Fibroblast of the aortic adventitia (primary cell): ENCODE measurements around the gene NR2E3. TPM values are rescaled to one million over a fixed set of nuclear protein-coding genes. Genes with fewer than 3 reads are reported as not detected.
"Not testable (repeated sequence)": the region's sequence is repeated elsewhere in the genome, so short reads cannot be mapped to it uniquely, and the experiment has no call there.

ENCODE experiments used
- DNase-seq: peaks from one replicate; pipeline ENCODE4 v3.0.0-alpha.2; 2010; ENCODE audit warnings: low read depth
- H3K4me3 ChIP-seq: 2 replicates; pipeline ENCODE4 v1.5.1; 2011; ENCODE audit warnings: low read depth, mild to moderate bottlenecking, control low read depth, low read length, moderate library complexity
- total RNA-seq: library from RNA; depleted of rRNA; stranded (reverse); fragments of >200 nt; gene quantifications from 2 replicates; pipeline ENCODE4 v1.2.3, GENCODE V29; 2012; ENCODE audit warnings: low replicate concordance
- TF ChIP-seq, protein P1 (sequence below): IDR thresholded peaks from 2 replicates; pipeline ENCODE4 v1.5.1; 2011; ENCODE audit warnings: mild to moderate bottlenecking, low read length, control low read depth, inconsistent platforms; ENCODE audit not compliant: insufficient read depth

Gene NR2E3
- total RNA-seq, 1 donor: 0.63 TPM

GRCh38 chr15:71823801-71824200 is 13.4 kb downstream of the NR2E3 start:
- H3K4me3 ChIP-seq: no peak overlapping the region
- TF ChIP-seq, protein P1, sequence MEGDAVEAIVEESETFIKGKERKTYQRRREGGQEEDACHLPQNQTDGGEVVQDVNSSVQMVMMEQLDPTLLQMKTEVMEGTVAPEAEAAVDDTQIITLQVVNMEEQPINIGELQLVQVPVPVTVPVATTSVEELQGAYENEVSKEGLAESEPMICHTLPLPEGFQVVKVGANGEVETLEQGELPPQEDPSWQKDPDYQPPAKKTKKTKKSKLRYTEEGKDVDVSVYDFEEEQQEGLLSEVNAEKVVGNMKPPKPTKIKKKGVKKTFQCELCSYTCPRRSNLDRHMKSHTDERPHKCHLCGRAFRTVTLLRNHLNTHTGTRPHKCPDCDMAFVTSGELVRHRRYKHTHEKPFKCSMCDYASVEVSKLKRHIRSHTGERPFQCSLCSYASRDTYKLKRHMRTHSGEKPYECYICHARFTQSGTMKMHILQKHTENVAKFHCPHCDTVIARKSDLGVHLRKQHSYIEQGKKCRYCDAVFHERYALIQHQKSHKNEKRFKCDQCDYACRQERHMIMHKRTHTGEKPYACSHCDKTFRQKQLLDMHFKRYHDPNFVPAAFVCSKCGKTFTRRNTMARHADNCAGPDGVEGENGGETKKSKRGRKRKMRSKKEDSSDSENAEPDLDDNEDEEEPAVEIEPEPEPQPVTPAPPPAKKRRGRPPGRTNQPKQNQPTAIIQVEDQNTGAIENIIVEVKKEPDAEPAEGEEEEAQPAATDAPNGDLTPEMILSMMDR: no peak
- no peak for DNase-seq

DNA sequence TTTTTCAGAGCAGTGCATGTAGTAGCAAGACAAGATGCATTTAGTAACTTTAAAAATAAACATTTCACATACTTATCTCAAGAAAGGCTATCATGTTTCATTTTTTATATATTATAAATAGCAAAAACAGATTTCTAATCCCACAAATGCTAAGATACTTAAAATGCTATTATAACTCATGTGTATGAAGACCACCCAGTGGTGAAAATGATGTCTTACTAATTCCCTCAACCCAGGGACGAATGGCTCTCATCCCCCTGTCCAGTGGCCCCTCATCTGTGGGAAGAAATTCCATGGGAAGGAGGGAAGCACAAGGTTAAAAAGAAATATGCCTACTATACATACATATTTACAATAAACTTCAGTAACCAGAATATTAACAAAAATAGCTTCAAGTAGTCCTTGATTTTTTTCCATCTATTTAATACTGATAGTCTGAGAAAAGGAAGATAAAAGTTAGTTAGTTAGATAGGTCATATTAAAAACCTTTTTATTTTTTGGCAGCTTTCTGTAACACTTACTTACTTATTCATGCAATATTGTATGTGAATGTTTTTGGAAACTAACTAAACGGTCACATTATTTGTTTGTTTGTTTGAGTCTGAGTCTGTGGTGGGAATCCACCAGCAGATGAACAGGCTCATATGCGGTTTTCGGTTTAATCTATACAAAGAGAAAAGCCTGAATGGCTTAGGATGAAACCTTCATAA is 14.8 kb downstream of the NR2E3 start:
- DNase-seq: no peak
- TF ChIP-seq, protein P1: no peak
- no peak overlapping the region for H3K4me3 ChIP-seq

DNA sequence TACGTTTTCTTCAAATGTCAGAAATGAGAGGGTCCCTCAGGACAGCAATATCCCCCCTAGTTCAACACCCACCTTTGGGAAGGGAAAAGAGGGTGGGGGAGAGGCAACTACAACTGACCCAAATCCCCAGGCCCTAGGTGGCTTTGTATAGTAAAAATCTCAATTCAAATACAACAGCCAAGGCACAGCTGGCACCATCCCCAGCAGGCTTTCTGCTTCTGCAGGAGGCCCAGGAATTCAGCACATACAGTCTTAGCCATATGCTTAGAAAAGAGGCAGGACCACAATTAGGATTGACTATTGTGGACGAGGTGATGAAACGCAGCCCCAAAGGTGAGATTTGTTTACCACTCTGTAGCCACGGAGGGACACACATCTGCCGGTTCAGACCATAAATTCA is 15.8 kb downstream of the NR2E3 start:
- TF ChIP-seq, protein P1: no peak
- no peak for DNase-seq
- no peak overlapping the region for H3K4me3 ChIP-seq

DNA sequence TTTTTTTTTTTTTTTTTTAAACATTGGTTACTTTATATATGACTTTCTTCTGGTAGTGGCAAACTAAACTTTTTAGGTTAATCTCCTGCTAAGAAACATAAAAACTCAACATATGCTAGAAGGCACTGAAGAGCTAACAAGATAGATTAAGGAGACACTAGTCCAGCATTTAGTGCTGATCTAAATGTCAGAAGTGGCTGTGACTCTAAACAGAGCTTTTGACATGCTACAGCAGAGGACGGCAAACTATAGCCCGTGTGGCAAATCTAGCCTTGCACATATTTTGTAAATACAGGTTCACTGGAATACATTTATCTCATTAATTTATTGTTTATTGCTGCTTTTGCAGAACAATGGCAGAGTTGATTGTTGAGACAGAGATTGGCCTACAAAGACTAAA is 20.6 kb downstream of the NR2E3 start:
- H3K4me3 ChIP-seq: no peak overlapping the region
- TF ChIP-seq, protein P1: no peak
- no peak for DNase-seq

DNA sequence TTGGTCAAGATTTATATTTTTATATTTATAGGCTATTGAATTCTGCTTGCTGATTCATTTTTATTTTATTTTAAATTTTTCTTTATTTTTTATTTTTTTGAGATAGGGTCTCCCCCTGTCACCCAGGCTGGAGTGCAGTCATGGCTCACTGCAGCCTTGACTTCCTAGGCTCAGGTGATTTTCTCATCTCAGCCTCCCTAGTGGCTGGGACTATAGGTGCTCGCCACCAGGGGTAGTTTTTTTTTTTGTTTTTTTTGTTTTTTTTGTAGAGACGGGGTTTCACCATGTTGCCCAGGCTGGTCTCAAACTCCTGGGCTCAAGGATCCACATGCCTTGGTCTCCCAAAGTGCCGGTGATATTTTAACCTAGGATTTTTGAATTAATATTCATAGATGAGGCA is 31.2 kb downstream of the NR2E3 start:
- DNase-seq: no peak
- TF ChIP-seq, protein P1: no peak
- H3K4me3 ChIP-seq: no peak overlapping the region

DNA sequence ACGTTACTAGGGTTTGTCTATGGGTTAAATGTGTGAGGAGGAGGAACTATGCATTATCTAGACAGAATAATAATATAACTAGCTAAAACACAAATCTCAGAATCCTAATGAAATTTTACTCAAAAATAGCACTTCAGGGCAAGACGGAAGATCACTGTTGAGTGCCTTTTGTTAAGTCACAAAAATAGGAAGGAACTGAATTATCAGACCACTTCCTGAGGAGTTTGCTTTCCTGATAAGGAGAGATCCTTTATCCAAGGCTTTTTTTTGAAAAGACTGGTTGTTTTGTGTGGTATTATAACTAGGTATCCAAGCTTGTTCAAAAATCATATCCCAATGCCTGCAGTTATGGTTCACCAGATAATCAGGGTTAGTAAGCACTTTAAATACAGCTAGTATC is 34.6 kb downstream of the NR2E3 start:
- TF ChIP-seq, protein P1: no peak
- DNase-seq: no peak
- no peak overlapping the region for H3K4me3 ChIP-seq

DNA sequence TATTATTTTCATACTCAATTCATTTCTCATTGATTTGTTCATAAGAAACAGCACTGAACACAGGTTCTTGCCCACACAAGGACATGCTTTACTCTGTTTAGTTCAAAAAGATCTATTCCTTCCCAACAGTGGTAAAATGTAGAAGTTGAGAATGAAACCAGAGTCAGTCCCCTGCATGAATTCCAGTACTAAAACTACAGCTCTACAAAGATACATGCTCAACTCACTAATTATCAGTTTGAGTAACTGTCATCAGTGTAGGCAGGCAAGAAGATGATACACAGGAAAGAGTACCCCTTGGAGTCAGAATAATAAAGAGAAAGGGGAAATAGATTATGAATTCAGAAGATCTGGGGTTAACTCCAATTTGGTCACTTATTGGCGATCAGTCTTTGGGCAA is 43.2 kb downstream of the NR2E3 start:
- no peak for DNase-seq
- no peak overlapping the region for H3K4me3 ChIP-seq
- TF ChIP-seq, protein P1: no peak

- DNase-seq: not testable (repeated sequence)
Measured at GRCh38 chr15:71858232-71858631, 47.9 kb downstream of the NR2E3 start.

More at GRCh38 chr15:71858232-71858631, 47.9 kb downstream of the NR2E3 start:
- not testable (repeated sequence) for H3K4me3 ChIP-seq
